ENCODE measurements around the gene ACTL7A.

Gene ACTL7A

DNA sequence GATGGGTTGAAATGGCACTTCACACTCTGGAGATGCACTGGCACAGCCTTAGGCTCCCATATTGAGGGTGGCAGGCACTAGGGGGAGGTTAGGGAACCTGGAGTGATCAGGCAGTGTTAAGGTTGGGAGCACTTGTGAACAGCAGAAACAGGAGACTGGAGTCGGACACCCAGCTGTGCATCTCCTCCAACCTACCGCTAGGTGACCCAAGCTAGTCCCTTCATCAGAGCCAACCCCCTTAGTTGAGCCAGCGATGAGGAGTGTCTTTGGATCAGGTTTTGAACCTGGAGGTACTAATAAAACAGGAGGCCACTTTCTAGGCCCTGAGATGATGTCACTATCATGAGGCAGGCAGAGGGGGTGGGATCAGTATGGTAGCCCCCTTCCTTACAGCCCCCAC lies 8.0 kb upstream of the ACTL7A start:
- no peak overlapping the region for H3K4me3 Mint-ChIP-seq
- no peak overlapping the region for H3K27ac Mint-ChIP-seq (ENCODE audit: low read depth)
- DNase-seq (ENCODE audit: low spot score in 2 of 2) (no peak), ATAC-seq (replicated peaks; ENCODE audit: extremely low read depth, poor library complexity, severe bottlenecking) (no peak)
- peaks cover 31% of the 10 kb centered on the region for H3K27me3 Mint-ChIP-seq
- H3K4me1 Mint-ChIP-seq = no peaks in the 10 kb centered on the region
- H3K9me3 Mint-ChIP-seq = no peaks in the 10 kb centered on the region
- no peaks in the 10 kb centered on the region for H3K36me3 Mint-ChIP-seq (ENCODE audit: insufficient read depth)

DNA sequence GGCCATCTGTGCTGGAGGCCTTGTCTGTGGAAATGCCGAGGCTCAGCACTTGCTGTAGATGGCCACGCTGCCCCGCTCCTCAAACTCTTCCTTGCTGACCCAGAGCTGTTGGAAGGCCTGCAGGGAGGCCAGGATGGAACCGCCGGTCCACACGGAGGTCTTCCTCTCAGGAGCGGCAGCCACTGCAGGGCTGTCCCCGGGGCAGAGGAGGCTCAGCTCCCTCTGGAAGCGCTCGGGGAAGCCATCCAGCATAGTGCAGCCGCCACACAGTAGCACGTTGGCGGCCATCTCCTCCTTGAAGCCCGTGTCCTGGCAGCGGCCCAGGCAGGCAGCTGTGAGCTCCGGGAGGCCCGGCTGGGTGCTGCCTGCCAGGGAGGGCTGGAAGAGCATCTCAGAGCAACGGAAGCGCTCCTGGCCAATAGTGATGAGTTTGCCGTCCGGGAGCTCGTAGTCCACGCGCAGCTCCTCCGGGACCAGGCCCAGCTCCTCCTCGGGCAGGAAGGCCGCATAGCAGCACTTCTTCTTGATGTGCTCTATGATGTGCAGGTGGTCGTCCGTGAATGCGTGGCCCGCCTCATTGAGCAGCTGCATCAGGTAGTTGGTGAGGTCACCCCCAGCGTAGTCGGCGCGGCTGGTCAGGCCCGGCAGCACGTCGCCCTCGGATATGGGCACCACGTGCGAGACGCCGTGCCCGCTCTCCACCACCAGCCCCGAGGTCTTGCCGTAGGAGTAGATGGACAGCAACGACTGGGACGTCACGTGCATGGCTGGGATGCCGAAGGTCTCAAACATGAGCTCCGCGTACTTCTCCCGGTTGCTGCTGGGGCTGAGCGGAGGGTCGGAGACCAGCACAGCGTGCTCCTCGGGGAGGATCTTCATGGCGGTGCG lies 7.2 kb upstream of the ACTL7A start:
- H3K36me3 Mint-ChIP-seq (ENCODE audit: insufficient read depth) = no peaks in the 10 kb centered on the region
- no peaks in the 10 kb centered on the region for H3K9me3 Mint-ChIP-seq
- H3K4me3 Mint-ChIP-seq = no peak overlapping the region

GRCh38 chr9:108855529-108855886 lies 6.6 kb upstream of the ACTL7A start:
- Mint-ChIP-seq H3K9me3 (no peaks in the 10 kb centered on the region), H3K27ac (ENCODE audit: low read depth) (no peak overlapping the region), H3K4me3 (no peak overlapping the region), H3K27me3 (peaks cover 21% of the 10 kb centered on the region), H3K36me3 (ENCODE audit: insufficient read depth) (no peaks in the 10 kb centered on the region), H3K4me1 (no peaks in the 10 kb centered on the region)
- ATAC-seq (replicated peaks; ENCODE audit: extremely low read depth, poor library complexity, severe bottlenecking) (no peak), DNase-seq (ENCODE audit: low spot score in 2 of 2) (no peak)

More for the DNA sequence above, 7.2 kb upstream of the ACTL7A start:
- H3K4me1 Mint-ChIP-seq = no peaks in the 10 kb centered on the region
- ATAC-seq (replicated peaks; ENCODE audit: extremely low read depth, poor library complexity, severe bottlenecking) (no peak), DNase-seq (ENCODE audit: low spot score in 2 of 2) (no peak)
- H3K27me3 Mint-ChIP-seq = peaks cover 24% of the 10 kb centered on the region
- H3K27ac Mint-ChIP-seq (ENCODE audit: low read depth) = no peak overlapping the region

DNA sequence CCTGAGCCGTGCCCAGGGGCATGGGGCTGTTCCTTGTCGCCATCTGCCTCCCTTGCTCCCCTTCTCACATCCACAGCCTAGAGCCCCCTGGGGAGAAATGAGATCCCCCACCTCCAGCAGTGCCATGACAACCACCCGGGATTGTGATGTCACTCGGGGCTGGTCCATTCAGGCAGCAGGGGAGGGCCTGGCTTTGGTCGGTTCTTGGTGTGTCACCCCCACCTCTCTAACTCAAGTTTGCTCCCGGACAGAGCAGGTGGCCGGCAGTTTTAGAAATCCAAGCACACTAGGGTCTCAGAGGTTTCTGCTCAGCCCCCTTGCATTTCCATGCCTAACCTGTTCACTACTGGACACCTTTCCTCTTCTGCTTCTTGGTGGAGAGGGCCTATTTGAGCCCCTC lies 6.2 kb upstream of the ACTL7A start, which contains the start of gene ACTL7B:
TSS of gene ACTL7B (minus strand) at position 99 of the 400 bp plus-strand sequence. CDS start at position 43, 56 bp downstream.
- H3K36me3 Mint-ChIP-seq (ENCODE audit: insufficient read depth) = no peaks in the 10 kb centered on the region
- no peak within 1 kb of the TSS for H3K4me3 Mint-ChIP-seq
- H3K9me3 Mint-ChIP-seq = no peaks in the 10 kb centered on the region
- ATAC-seq (replicated peaks; ENCODE audit: extremely low read depth, poor library complexity, severe bottlenecking) (no peak), DNase-seq (ENCODE audit: low spot score in 2 of 2) (no peak)
- H3K27ac Mint-ChIP-seq (ENCODE audit: low read depth) = no peak within 1 kb of the TSS
- H3K4me1 Mint-ChIP-seq = no peaks in the 10 kb centered on the region
- peaks cover 21% of the 10 kb centered on the region for H3K27me3 Mint-ChIP-seq

DNA sequence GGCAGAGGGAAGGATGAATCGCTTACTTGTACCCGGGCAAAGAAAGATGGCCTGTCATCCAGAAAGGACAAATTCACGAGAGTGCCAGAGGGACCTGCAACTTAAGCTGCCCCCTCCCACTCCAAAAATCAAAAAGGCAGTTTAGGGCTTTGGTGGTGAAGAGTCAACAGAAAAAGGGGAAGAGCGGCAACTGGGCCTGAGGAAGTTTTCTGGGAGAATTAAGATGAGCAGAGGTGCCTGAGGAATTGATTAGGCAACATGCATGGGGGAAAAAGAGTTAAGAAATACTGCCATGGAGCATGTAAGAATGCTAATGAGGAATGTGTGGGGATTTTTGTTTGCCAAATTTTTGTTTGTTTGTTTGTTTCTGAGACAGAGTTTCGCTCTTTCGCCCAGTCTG lies 4.5 kb upstream of the ACTL7A start:
- H3K27ac Mint-ChIP-seq (ENCODE audit: low read depth) = no peak overlapping the region
- H3K4me3 Mint-ChIP-seq = no peak overlapping the region
- no peak for ATAC-seq (replicated peaks; ENCODE audit: extremely low read depth, poor library complexity, severe bottlenecking)
- no peaks in the 10 kb centered on the region for H3K4me1 Mint-ChIP-seq
- H3K9me3 Mint-ChIP-seq = no peaks in the 10 kb centered on the region
- DNase-seq (ENCODE audit: low spot score in 2 of 2) = no peak
- H3K27me3 Mint-ChIP-seq = peaks cover 10% of the 10 kb centered on the region
- H3K36me3 Mint-ChIP-seq (ENCODE audit: insufficient read depth) = no peaks in the 10 kb centered on the region

- Mint-ChIP-seq H3K36me3 (ENCODE audit: insufficient read depth) (no peaks in the 10 kb centered on the region), H3K27me3 (no peaks in the 10 kb centered on the region), H3K4me3 (no peak overlapping the region), H3K4me1 (no peaks in the 10 kb centered on the region), H3K27ac (ENCODE audit: low read depth) (no peak overlapping the region), H3K9me3 (no peaks in the 10 kb centered on the region)
- no peak for DNase-seq (ENCODE audit: low spot score in 2 of 2)
- ATAC-seq (replicated peaks; ENCODE audit: extremely low read depth, poor library complexity, severe bottlenecking) = no peak
Observed at GRCh38 chr9:108859459-108860114, 2.5 kb upstream of the ACTL7A start.

- Mint-ChIP-seq H3K27me3 (no peaks in the 10 kb centered on the region), H3K36me3 (ENCODE audit: insufficient read depth) (no peaks in the 10 kb centered on the region), H3K4me3 (no peak overlapping the region), H3K9me3 (no peaks in the 10 kb centered on the region), H3K4me1 (no peaks in the 10 kb centered on the region), H3K27ac (ENCODE audit: low read depth) (no peak overlapping the region)
- no peak for DNase-seq (ENCODE audit: low spot score in 2 of 2)
- no peak for ATAC-seq (replicated peaks; ENCODE audit: extremely low read depth, poor library complexity, severe bottlenecking)
Observed at GRCh38 chr9:108860354-108860753, 1.7 kb upstream of the ACTL7A start.

GRCh38 chr9:108860764-108861163 lies 1.3 kb upstream of the ACTL7A start:
- Mint-ChIP-seq H3K4me1 (no peaks in the 10 kb centered on the region), H3K27me3 (no peaks in the 10 kb centered on the region), H3K4me3 (no peak overlapping the region), H3K9me3 (no peaks in the 10 kb centered on the region), H3K36me3 (ENCODE audit: insufficient read depth) (no peaks in the 10 kb centered on the region), H3K27ac (ENCODE audit: low read depth) (no peak overlapping the region)
- ATAC-seq (replicated peaks; ENCODE audit: extremely low read depth, poor library complexity, severe bottlenecking) (no peak), DNase-seq (ENCODE audit: low spot score in 2 of 2) (no peak)

GRCh38 chr9:108861464-108861863 lies 602 bp upstream of the ACTL7A start:
- H3K4me1 Mint-ChIP-seq = no peaks in the 10 kb centered on the region
- no peak for ATAC-seq (replicated peaks; ENCODE audit: extremely low read depth, poor library complexity, severe bottlenecking)
- no peak for DNase-seq (ENCODE audit: low spot score in 2 of 2)
- no peaks in the 10 kb centered on the region for H3K9me3 Mint-ChIP-seq
- no peaks in the 10 kb centered on the region for H3K27me3 Mint-ChIP-seq
- H3K27ac Mint-ChIP-seq (ENCODE audit: low read depth) = no peak overlapping the region
- H3K36me3 Mint-ChIP-seq (ENCODE audit: insufficient read depth) = no peaks in the 10 kb centered on the region
- H3K4me3 Mint-ChIP-seq = no peak overlapping the region

DNA sequence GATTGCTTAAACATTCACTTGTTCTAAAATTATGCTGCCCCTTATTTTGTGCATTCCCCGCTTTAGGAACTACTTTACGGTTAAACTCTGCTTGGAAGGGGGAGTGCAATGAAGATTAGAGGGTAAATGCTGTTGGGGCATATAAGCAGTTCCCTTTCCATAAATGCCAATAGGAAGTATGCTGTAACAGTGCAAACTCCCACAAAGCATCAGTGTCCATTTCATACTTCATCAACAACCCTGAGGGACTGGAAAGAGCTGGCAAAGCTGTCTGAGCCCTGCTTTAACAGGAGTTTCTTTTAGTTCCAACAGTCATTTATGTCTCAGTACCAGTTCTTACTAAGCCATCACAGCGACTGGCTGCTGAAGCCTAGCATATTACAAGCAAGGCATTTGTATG lies 1.8 kb downstream of the ACTL7A start:
- H3K27me3 Mint-ChIP-seq = no peaks in the 10 kb centered on the region

DNA sequence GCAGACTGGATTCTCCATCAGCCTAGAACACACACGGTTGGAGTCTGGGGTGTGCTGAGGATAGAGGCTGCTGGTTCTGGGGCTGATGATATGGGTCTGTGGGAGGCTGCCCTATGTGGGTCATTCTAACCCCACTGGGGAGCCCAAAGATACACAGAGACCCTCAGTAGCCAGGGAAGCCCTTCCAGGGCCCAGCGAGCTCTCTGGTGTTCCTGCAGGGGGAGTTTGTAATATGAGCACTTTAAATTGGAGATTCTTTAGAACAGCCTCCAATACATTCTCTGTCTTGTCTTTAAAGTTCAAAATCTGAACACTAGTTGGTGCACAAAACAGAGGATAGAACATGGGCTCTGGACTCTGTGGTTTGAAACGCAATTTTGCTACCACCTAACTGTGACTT lies 2.4 kb downstream of the ACTL7A start:
- no peak for DNase-seq (ENCODE audit: low spot score in 2 of 2)
- Mint-ChIP-seq H3K4me3 (no peak overlapping the region), H3K9me3 (no peaks in the 10 kb centered on the region), H3K36me3 (ENCODE audit: insufficient read depth) (peaks cover 14% of the 10 kb centered on the region), H3K4me1 (no peaks in the 10 kb centered on the region), H3K27me3 (no peaks in the 10 kb centered on the region), H3K27ac (ENCODE audit: low read depth) (no peak overlapping the region)
- no peak for ATAC-seq (replicated peaks; ENCODE audit: extremely low read depth, poor library complexity, severe bottlenecking)

More for the DNA sequence above, 1.8 kb downstream of the ACTL7A start:
- Mint-ChIP-seq H3K4me1 (no peaks in the 10 kb centered on the region), H3K27ac (ENCODE audit: low read depth) (no peak overlapping the region), H3K36me3 (ENCODE audit: insufficient read depth) (peaks cover 11% of the 10 kb centered on the region), H3K4me3 (no peak overlapping the region), H3K9me3 (no peaks in the 10 kb centered on the region)
- no peak for DNase-seq (ENCODE audit: low spot score in 2 of 2)
- no peak for ATAC-seq (replicated peaks; ENCODE audit: extremely low read depth, poor library complexity, severe bottlenecking)

DNA sequence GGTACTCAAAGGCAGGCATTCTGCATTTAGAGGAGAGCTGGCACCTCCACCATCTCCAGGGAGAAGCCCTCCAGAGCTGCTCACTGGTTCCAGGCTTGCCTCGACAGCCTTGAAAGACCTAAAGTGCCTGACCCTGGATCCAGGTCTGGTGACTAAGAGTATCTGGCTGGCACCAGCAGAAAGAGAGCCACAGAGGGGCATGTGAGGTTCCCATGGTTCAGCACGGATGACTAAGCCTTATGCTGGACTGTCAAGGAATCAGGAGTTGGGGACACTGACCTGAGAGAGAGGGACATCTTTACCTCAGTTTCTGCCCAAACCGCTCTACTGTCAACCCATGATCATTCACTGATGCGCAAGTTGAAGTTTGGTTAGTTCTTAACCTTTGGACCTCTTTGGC lies 3.0 kb downstream of the ACTL7A start:
- Mint-ChIP-seq H3K9me3 (no peaks in the 10 kb centered on the region), H3K36me3 (ENCODE audit: insufficient read depth) (peaks cover 16% of the 10 kb centered on the region), H3K27me3 (no peaks in the 10 kb centered on the region), H3K4me1 (no peaks in the 10 kb centered on the region), H3K27ac (ENCODE audit: low read depth) (no peak overlapping the region), H3K4me3 (no peak overlapping the region)
- ATAC-seq (replicated peaks; ENCODE audit: extremely low read depth, poor library complexity, severe bottlenecking) (no peak), DNase-seq (ENCODE audit: low spot score in 2 of 2) (no peak)

GRCh38 chr9:108866001-108866420 lies 3.9 kb downstream of the ACTL7A start:
- DNase-seq (ENCODE audit: low spot score in 2 of 2) (no peak), ATAC-seq (replicated peaks; ENCODE audit: extremely low read depth, poor library complexity, severe bottlenecking) (no peak)
- no peaks in the 10 kb centered on the region for H3K27me3 Mint-ChIP-seq
- no peak overlapping the region for H3K27ac Mint-ChIP-seq (ENCODE audit: low read depth)
- no peaks in the 10 kb centered on the region for H3K4me1 Mint-ChIP-seq
- H3K9me3 Mint-ChIP-seq = no peaks in the 10 kb centered on the region
- H3K36me3 Mint-ChIP-seq (ENCODE audit: insufficient read depth) = peaks cover 22% of the 10 kb centered on the region
- no peak overlapping the region for H3K4me3 Mint-ChIP-seq
